ENCODE results near the gene ACSF2. TPM values are rescaled to one million over a fixed set of nuclear protein-coding genes. Genes with fewer than 3 reads are reported as not detected.

The ACSF2 gene
- total RNA-seq, 1 experiment from 2014 or later: 17.2 TPM

DNA sequence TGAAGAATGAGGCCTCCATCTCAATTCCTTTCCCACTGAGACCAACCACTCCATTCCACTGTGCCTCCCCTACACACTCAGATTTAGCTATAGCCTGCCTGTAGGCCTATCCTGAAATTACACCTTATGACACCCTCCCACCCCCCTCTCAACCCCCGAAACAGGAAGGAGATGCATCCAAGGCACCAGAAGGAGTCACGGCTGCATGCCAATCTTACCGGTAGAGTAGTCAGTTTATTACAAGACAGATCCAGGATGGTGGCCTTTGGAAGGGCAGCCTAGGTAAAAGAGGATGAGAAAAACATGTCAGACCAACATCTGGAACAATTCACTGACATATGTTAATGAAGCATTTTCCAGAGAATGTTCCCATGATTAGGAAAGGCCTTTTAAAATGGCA, 31.3 kb upstream of the ACSF2 start:
- in situ Hi-C loops (cut with HindIII; ENCODE audit: low pct_unique_long_range_greater_than_20kb, low sequenced_read_pairs) (no loop called here), intact Hi-C loops (cut with micrococcal nuclease; ENCODE audit: unreplicated experiment) (no loop called here)
- no peak for ATAC-seq
- Histone ChIP-seq H3K4me1 (ENCODE audit: control insufficient read depth, insufficient read depth, low read length) (peaks cover 14% of the 10 kb centered on the region; the same call in 1 of the 2 replicates), H3K27me3 (ENCODE audit: control insufficient read depth, insufficient read depth, low read length) (no peaks in the 10 kb centered on the region), H3K27ac (ENCODE audit: low read length) (peak overlapping the region; percentile 11; the same call in 1 of the 2 replicates), H3K4me3 (ENCODE audit: low read depth in 2 of 2, low read length in 2 of 2) (no peak overlapping the region), H3K36me3 (ENCODE audit: control insufficient read depth, insufficient read depth, low read length) (peaks cover 54% of the 10 kb centered on the region), H3K9me3 (ENCODE audit: control insufficient read depth, insufficient read depth, low read depth, low read length) (no peaks in the 10 kb centered on the region)
- ChIA-PET CTCF (no interaction called here), POLR2A (no interaction called here)
- no peak for DNase-seq (ENCODE audit: low read depth, low spot score)
- TF ChIP-seq POLR2AphosphoS5 (IDR thresholded peaks at IDR 0.05; ENCODE audit: low read depth, low read length): no peak
- no peak for TF ChIP-seq SIN3A (IDR thresholded peaks at IDR 0.05; ENCODE audit: borderline replicate concordance, insufficient read depth, low read depth, low read length)
- TF ChIP-seq, protein P1, sequence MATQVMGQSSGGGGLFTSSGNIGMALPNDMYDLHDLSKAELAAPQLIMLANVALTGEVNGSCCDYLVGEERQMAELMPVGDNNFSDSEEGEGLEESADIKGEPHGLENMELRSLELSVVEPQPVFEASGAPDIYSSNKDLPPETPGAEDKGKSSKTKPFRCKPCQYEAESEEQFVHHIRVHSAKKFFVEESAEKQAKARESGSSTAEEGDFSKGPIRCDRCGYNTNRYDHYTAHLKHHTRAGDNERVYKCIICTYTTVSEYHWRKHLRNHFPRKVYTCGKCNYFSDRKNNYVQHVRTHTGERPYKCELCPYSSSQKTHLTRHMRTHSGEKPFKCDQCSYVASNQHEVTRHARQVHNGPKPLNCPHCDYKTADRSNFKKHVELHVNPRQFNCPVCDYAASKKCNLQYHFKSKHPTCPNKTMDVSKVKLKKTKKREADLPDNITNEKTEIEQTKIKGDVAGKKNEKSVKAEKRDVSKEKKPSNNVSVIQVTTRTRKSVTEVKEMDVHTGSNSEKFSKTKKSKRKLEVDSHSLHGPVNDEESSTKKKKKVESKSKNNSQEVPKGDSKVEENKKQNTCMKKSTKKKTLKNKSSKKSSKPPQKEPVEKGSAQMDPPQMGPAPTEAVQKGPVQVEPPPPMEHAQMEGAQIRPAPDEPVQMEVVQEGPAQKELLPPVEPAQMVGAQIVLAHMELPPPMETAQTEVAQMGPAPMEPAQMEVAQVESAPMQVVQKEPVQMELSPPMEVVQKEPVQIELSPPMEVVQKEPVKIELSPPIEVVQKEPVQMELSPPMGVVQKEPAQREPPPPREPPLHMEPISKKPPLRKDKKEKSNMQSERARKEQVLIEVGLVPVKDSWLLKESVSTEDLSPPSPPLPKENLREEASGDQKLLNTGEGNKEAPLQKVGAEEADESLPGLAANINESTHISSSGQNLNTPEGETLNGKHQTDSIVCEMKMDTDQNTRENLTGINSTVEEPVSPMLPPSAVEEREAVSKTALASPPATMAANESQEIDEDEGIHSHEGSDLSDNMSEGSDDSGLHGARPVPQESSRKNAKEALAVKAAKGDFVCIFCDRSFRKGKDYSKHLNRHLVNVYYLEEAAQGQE (IDR thresholded peaks at IDR 0.05; ENCODE audit: insufficient read depth in 1 of 2, low read depth in 2 of 2, low read length in 1 of 2): no peak
- TF ChIP-seq TCF7L2 (IDR thresholded peaks at IDR 0.05; ENCODE audit: low read depth, low read length): no peak
- no peak for TF ChIP-seq CTCF (IDR thresholded peaks at IDR 0.05)
- BruUV-seq (replicated peaks): no TSS peak

DNA sequence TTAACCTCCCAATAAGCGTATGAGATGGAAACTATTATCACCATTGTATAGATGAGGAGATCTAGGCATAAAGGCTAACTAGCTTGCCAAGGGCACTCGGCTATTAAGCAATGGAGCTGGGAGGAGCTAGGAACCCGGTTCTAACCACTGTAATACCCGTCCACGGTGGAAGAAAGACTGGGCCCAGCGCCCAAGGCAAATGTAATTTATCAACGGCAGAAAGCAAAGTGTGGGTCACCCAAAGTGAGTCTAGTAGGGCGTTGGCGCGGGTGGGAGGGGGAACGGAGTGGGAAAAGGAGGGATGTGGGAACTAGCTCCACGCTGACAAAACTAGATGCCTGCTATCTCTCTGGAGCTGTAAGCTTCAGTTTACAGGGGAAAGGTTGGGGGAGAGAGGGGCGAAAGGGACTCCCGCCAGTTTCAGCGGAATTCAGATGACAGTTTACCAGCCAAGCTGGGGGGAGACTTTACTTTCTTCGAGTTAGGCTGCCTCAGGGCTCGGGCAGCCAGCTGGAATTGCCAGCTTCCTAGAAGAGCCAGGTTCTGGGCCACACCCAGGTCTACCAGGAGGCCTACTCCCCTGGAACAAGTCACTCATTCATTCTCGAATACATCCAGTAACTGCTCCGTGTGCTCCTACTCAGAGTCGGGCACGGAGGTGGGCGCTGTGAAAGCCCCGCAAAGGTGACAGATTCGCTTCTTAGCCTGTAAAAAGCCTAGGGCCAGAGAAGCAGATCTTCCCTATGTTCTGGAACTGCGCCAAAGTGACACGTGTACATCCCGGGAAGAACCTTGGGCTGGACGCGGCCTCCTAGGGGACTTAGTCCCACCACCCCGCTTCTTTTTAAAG, 29.5 kb upstream of the ACSF2 start:
- Histone ChIP-seq H3K9me3 (ENCODE audit: control insufficient read depth, insufficient read depth, low read depth, low read length) (no peaks in the 10 kb centered on the region), H3K36me3 (ENCODE audit: control insufficient read depth, insufficient read depth, low read length) (peaks cover 46% of the 10 kb centered on the region), H3K4me3 (ENCODE audit: low read depth in 2 of 2, low read length in 2 of 2) (peak overlapping the region; percentile 87 to 100), H3K27ac (ENCODE audit: low read length) (peak overlapping the region; percentile 95), H3K4me1 (ENCODE audit: control insufficient read depth, insufficient read depth, low read length) (peaks cover 14% of the 10 kb centered on the region; the same call in 1 of the 2 replicates), H3K27me3 (ENCODE audit: control insufficient read depth, insufficient read depth, low read length) (no peaks in the 10 kb centered on the region)
- DNase-seq (ENCODE audit: low read depth, low spot score) (no peak), ATAC-seq (peak; percentile 50)
- POLR2A ChIA-PET: interaction anchor here (1.7 kb wide), 1 partner anchor 23 kb away, joined by 5 read pairs; the partner anchor contains the start of genes EME1 and MRPL27
- BruUV-seq (replicated peaks): no TSS peak
- intact Hi-C loops (cut with micrococcal nuclease; ENCODE audit: unreplicated experiment): no loop called here
- in situ Hi-C loops (cut with HindIII; ENCODE audit: low pct_unique_long_range_greater_than_20kb, low sequenced_read_pairs): no loop called here
- CTCF ChIA-PET: interaction anchor here (0.5 to 2.7 kb wide), 11 partner anchors 9 to 313 kb away, joined by 3 to 21 read pairs (median 3); partner anchors contain the start of gene RSAD1
- TF ChIP-seq CTCF (IDR thresholded peaks at IDR 0.05) (no peak), POLR2AphosphoS5 (IDR thresholded peaks at IDR 0.05; ENCODE audit: low read depth, low read length) (no peak), TCF7L2 (IDR thresholded peaks at IDR 0.05; ENCODE audit: low read depth, low read length) (no peak), SIN3A (IDR thresholded peaks at IDR 0.05; ENCODE audit: borderline replicate concordance, insufficient read depth, low read depth, low read length) (no peak; the same call in 1 of the 2 replicates)
- TF ChIP-seq, protein P1 (IDR thresholded peaks at IDR 0.05; ENCODE audit: insufficient read depth in 1 of 2, low read depth in 2 of 2, low read length in 1 of 2): no peak

Measured in Panc1 (cell line).